Measurements from ENCODE around the gene CYP2A7.
"Not testable (repeated sequence)": the region's sequence is repeated elsewhere in the genome, so short reads cannot be mapped to it uniquely, and the experiment has no call there.

DNA sequence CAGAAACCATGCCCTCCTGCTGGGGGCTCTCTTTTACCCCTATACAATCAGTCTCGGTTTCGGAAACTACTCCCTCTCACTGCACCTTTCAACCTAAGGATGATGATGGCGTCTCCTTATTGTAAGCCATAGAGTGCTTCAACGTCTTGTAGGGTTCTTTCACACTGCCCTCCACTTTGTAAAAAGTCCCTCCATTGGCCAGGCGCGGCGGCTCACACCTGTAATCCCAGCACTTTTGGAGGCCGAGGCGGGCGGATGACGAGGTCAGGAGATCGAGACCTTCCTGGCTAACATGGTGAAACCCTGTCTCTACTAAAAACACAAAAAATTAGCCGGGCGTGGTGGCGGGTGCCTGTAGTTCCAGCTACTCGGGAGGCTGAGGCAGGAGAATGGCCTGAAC is 51.3 kb downstream of the CYP2A7 start:
- TF ChIP-seq CTCF (IDR thresholded peaks at IDR 0.05); EZH2 (IDR thresholded peaks at IDR 0.05; ENCODE audit: borderline replicate concordance, insufficient read depth, low read depth, low read length, poor library complexity, severe bottlenecking): not testable (repeated sequence)
